GM19438 (cell line): Measurements from ENCODE around the gene DTNA.

Experiments
- ATAC-seq: cut with Tn5 transposase; IDR thresholded peaks from one replicate; pipeline ENCODE4 v1.9.1; 2021; ENCODE audit warnings: low read depth; ENCODE audit not compliant: unreplicated experiment

The DTNA gene

DNA sequence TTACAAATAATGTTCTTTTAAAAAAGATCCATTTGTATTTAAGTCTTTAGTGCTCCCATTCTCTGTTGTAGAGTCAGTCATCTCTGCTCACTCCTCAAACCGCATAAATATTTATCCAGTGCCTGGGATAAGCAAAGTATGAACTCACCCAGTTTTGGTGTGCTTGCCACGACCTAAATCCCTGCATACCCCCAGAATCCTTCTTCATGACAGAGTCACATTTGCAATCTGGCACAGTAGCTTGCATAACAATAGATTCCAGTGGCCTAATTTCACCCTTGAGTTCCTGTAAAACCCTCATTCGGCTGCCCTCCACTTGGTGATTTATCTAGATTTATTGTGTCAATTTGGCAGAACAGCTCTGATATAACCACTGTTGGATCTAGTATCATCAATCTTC is 92.9 kb downstream of the DTNA start:
- no peak for ATAC-seq

DNA sequence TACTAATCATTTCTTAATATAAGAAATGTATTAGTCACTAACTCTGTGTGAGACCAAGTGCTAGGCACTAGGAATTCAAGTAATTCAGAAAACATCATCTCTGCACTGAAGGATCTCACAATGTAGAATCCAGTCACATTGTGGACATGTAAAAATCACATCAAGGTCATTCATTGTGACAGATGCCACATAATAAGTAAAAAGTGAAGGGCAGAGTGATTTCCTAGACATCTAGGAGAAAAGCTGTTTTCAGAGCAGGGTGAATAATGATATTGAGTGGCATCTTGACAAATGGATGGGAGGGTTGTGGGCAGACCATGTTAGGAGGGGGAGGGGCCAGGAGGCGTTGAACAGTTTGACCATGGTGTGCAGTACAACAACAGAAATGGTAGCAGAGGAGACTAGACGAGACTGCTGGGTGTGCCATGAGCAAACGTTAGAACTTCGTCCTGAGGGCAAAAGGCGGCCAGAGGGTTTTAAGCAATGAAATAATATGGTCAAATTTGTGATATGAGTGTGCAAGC is 93.8 kb downstream of the DTNA start:
- ATAC-seq, result no peak

DNA sequence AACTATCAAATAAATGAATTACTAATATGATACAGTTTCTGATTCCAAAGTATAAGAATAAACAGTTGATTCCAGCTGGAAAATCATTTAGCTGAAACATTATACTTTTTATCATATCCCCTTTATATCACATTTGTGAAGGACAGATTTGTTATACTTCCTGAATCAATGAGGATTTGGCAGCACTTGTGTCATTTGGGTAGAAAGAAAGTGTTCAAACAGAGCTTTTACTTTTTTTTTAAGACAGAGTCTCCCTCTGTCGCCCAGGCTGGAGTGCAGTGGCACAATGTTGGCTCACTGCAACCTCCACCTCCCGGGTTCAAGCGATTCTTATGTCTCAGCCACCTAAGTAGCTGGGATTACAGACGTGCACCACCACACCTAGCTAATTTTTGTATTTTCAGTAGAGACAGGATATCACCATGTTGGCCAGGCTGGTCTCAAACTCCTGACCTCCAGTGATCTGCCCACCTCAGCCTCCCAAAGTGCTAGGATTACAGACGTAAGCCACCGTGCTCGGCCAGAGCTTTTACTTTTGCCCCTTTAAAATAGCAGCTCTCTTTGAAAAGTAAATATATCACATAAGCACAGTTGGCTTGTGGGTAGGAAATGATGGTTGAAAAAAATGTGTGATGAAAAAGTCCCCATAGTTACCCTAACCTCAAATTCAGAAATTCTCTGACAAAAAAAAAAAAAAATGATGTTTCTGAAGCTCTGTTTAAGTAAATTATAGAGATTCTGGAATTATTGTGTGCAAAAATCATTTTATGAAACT is 95.2 kb downstream of the DTNA start:
- ATAC-seq, result no peak

DNA sequence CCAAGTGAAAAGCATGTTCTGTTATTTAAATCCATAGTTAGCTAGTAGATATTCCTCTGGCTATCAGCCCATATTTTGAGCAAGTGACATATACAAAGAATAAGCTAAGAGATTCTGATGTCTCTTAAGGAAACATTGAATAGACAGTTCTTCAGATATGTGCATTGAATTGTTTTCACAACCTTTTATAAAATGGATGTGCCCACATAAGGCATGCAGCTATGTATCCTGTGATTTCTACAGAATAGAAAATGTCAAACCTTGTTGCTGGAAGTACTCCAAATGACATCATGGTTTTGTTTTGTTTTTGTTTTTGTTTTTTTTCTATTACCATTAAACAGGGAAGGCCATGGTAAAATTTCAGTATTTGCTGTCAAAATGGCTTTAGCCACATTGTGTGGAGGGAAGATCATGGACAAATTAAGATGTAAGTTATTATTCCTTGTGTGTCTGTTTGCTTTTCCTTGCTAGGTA is 95.8 kb downstream of the DTNA start:
- no peak for ATAC-seq

DNA sequence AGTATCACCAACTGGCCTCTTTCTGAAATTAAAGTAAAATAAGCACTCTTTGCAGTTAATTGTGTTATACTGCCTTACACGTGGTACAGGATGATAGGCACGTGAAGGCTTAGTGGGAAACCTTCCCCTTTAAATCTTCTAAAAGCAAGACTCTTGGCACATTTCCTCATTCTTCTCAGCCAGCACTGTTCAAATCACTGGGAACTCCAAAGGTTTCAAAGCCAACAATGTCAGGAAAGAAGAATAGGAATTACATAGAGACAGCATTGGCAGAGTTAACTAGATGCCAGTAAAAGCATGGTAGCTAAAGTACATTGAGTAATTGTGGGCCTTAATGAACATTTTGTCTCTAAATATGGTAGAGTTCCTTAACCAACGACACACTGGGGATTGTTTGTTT is 96.4 kb downstream of the DTNA start:
- no peak for ATAC-seq

DNA sequence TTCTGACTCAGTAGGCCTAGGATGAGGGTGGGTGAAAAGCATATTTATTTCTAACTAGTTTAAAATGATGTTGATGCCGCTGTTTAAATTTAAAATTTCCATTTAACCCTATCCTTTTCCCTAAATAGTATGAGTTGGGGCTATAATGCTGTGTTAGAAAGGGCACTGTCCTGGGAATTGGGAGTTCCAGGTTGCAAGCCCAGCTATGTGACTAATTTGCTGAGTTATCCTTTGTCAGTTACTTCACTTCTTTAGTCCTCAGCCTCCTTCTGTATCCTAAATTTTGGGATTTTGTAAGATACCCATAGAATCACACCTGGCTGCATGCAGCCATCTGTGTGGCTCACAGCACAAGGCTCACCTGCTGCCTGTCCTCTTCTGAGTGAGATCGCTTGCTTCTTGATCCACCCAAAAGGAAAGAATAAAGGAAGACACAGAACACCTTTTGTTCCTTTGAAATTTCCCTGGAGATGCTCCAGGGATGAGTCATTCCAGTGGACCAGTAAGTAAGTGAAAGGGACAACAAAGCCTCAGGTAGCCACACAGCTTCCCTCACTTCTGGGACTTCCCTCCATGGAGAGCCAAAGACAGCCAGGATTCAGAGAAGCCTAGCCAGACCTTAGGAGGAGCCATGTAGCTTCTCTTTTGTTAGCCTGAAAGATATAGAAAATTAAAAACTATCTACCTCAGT is 97.2 kb downstream of the DTNA start:
- no peak for ATAC-seq

DNA sequence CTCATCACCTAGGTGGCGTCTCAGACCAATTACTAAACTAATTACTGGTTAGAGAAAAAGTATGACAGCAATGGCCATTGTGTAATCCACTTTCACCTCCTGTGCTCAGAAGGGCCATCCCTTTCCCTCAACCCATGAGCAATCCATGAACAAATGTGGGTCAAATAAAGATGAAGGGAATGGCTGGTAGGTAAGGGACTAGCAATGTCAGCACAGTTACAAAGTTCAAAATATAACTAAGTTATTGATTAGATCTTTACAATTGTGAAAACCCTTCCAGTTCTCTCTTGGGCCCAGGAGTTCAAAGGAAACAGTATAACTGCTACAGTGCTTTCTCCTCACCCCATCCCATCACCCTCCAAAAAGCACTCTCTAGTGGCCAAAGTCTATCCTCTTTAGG is 98.3 kb downstream of the DTNA start:
- ATAC-seq, result no peak

DNA sequence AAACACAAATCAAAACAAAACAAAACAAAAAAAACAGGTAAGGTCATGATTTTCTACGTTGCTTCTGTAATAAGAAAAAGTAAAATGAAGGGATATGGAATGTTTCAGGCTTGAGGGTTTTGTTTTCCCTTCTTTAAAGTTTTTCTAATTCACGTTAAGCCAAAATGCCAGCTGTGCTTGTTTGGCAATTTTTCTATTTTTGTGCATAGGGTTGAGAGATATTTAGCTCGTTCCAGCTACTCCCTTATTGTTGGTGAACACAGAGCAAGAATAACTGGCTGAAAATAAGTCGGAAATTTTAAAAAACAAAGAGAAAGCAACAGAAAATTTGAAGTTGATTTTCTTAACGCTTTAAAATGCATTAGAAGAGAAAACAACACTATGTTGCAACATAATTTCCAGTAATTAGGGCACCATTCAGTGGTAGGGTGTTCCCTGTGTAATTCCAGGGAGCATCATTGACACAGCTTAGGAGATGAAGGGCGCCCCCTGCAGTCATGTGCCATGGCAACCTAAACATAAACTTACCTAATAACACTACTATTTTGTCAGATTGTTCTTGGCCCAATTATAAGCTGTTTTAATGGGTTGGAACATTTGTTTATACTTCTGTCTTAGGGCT is 99.5 kb downstream of the DTNA start:
- no peak for ATAC-seq

DNA sequence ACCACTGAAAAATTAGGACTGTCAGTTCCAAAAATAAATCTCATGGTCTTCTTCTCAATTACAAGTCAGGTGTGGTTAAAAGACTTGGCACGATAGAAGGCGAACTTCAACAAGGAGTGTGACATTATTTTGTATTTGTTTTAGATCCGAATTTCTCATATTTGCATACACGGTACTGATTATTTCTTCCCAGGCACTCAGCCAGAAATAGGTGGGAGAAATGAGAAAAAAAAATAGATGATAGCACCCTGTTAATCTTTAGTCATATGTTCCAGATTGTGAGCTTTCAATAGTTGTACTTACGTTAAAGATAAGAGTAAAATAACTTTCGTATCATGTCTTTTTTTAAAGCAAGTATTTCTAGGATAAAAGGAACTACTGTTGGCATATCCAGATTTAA is 106.1 kb downstream of the DTNA start:
- ATAC-seq, result no peak

DNA sequence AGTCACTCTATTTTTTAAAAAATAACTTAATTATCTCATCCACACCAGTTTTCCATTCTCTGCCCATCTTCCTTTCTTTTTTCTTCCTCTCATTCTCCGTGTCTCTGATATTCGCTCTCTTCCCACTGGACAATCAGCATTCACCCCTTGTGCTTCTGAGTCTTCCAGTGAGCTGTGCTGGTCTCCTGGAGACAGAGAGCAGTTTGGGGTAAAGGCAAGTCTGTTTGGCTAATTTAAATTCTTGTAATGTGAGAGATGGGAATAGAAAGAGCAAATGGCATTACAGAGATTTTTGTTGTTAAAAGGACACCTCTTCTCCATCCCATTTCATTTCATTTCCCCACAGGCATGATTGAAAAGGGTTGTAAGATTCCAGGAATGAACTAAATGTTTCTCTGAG is 107.5 kb downstream of the DTNA start:
- ATAC-seq, result no peak

DNA sequence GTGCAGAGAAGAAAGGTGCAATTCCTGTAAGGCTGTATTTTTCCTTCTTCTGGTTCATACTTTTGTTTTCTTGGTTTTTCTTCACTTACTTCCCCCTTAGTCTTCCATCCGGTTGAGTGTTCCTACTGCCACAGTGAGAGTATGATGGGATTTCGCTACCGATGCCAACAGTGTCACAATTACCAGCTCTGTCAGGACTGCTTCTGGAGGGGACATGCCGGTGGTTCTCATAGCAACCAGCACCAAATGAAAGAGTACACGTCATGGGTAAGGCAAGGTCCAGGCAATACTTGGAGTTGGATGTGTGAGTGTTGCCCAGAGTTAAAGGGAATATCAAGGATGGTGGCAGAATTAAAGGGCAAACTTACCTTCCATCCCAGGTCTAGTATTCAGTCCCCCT is 108.0 kb downstream of the DTNA start:
- no peak for ATAC-seq

DNA sequence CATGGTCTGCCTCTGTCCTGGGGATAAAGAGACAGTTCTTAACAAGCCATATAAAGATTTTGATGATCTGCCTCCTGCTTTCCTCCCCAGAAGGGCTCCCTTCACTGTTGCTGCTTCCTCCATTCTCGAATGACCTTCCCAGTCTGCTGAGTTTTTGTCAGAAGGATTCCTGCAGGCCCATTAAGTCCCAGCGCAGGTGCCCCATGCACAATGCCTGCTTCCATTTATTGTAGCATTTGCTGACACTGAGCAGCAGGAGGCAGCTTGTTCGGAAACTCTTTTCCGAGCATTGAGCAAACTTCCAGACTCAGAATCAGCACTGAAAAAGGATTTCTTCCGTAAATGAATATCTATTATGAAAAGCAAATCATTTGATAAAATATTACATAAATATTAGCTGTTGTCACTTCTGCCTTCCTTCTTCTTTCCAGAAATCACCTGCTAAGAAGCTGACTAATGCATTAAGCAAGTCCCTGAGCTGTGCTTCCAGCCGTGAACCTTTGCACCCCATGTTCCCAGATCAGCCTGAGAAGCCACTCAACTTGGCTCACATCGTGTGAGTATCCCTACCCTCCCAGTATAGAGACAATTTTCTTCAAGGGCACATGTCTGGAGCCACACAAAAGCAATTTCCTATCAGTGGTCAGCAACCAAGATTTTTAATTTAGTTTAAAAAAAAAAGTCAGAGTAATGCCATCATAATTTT is 110.4 kb downstream of the DTNA start:
- ATAC-seq, result no peak

DNA sequence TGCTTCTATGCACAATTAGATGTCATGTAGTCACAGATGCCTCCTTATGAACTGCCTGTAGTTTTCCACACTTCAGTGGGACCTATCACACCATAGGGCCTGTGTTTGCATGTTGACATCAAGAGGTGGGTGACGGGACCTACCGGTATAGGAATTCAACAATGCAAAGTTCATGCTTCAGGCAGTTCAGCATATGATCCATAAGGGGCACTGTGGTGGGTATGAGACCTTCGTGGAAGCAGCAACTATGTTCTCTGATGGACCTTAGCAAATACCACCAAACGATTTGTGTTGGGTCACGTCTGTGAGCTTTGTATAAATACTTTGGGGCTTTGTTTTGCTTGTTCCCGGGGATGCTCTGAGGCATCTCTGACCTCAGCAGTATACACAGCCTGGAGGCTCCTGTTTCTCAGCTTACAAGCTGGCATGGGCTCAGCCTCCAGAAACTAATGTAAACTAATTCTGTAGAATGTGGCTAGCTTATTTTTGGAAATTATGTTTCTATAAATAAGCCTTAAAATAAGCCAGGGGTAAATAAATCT is 111.6 kb downstream of the DTNA start:
- no peak for ATAC-seq

DNA sequence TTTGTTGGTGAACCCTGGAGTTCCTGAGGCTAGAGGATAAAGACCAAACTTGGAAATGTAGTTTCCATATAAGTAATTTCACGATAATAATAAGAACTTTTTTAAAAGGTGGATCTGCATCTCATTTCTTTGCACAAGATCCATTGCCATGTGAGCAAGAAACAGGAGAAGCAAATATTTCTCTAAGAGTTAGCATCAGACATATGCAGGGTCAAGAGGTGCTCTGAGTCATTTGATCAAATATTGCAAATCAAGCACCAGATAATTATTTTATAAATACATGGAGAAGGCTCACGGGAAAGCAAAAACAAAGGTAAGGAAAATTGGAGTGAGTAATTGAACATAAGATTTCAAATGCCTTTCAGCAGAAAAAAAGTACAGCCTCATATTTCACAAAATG is 118.0 kb downstream of the DTNA start:
- no peak for ATAC-seq

DNA sequence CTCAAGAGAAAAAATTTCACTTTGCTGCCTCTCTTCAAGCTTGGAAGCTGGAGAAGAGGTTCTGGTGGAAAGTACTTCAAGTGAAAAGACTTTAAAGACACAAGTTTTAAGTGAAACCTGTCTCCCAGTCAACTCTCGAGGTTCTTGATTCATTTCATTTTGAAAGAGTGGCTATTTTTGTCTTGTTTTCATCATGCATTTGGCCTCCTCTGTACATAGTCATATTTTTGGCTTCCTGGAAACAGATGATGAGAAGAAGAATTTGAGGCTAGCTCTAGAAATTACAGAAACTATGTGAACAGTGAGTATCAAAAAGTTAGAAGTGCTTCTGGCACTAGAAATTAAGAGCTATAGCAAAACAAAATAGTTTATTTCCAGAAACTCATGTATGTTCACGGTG is 124.8 kb downstream of the DTNA start:
- ATAC-seq, result no peak

DNA sequence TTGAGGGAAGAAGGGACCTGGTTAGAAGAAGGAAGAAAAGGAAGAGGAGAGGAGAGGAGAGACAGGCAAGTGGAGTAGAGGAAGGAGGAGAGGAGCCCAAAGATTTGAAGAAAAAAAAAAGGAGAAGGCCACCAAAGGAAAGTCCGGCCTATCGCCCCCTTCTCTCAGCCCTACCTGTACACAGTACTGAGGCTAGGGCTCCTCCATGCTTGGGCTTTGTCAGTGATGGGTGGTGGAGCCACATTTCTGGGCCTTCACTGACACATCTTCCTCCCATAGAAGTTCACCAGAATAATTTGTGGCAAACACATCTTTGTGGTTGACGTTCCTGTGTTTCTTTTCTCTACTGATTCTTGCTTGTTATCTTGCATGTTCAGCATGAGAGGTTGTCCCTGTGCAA is 125.4 kb downstream of the DTNA start:
- ATAC-seq, result no peak

DNA sequence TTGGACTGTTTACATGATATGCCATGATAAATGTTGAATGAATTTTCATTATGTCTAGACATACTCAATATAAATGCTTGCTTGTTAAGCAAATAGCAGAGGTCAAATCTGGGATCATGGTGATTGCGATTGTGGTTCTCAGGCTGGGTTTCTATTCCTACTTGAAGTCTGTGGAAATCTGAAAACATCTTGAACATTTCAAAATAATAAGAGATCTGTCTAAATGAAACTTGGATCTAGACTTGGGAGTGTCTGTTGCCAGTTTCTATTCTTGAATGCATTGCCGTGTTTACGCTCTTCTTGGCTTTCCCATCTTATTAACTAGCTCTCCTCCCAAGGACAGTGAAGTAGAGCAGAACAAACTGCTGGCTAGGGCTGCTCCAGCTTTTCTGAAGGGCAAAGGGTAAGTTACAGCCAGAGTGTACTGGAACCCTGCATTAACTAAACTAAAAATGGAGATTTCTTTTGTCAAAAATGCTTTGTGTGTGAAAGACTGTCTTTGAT is 127.7 kb downstream of the DTNA start:
- ATAC-seq, result no peak

DNA sequence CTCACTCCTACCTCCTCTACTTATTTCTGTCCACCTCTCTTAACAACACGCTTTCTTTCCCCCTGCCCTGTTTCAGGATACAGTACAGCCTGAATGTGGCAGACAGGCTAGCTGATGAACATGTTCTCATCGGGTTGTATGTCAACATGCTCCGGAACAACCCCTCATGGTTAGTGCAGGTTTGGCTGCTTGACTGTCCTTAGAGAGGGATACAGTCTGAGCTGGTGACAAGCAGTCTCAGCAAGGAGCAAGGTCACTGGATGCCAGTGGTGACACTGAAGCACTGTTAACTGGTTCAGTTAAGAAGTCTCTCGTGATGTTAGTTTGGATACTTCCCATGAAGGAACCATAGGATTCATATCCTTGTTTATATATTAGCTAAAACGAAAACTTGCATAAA is 128.6 kb downstream of the DTNA start:
- ATAC-seq, result no peak

DNA sequence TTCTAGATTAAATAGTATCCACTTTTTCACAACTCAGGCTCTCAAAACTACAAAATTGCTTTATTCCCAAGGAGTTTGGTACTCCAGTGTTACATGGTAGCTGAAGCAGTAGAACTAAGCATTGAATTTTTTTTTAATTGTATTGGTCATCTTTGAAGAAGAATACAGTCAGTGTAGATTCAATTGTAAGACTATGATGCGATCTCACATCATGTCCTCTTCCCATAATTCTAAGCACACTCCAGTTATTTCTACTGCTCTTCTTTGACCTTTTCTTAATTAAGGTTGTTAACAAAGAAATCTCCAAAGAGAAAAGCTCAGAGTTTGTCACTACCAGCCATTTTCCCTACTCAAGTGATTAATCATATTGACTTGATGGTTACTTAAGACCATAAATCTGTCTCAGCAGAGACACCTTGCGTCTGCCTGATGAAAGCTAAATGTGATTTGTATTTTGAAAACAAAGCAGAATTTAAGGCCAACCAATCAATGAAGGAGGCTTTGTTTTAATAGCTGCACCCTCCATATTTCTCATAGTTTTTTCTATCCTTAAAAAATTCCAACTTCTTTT is 130.2 kb downstream of the DTNA start:
- ATAC-seq, result no peak

DNA sequence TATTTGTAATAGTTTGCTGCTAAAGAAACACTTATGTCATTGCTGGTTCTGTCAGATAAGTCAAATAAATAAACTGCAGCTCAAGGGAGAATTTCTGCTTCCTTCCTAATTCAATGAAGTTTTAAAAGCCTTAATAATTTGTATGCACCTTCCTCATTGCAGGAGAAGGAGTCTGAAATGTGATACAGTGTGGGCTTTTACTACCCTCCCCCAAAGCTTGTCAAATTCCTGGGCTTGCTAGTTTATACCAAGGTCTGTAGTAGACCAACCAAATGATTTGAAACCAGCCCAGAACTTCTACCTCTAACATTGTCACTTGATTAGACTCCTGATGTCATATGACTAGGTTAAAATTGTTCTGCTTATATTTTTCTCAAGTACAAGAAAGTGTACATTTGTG is 131.8 kb downstream of the DTNA start:
- no peak for ATAC-seq
